TTC549 (cell line): Measurements from ENCODE around the gene TNFRSF4.
"Not testable (repeated sequence)": the region's sequence is repeated elsewhere in the genome, so short reads cannot be mapped to it uniquely, and the experiment has no call there.

ENCODE experiments used
- FAIRE-seq: peaks from 2 replicates; lab custom pipeline; 2012; peaks lifted over from hg19 to GRCh38; lab: Jason Lieb, UNC

The TNFRSF4 gene

GRCh38 chr1:1213345-1214265, at the start of gene TNFRSF4:
TNFRSF4 (minus strand) TSS chr1:1214153; CDS start chr1:1214127, 26 bp downstream.
- FAIRE-seq, result no peak

- no peak for FAIRE-seq
Observed at GRCh38 chr1:1262758-1263157, 48.8 kb upstream of the TNFRSF4 start.

- no peak for FAIRE-seq
Observed at GRCh38 chr1:1262071-1262470, 48.1 kb upstream of the TNFRSF4 start.

GRCh38 chr1:1260843-1261560, 47.0 kb upstream of the TNFRSF4 start:
- FAIRE-seq, result no peak

GRCh38 chr1:1259951-1260600, 46.1 kb upstream of the TNFRSF4 start:
- no peak for FAIRE-seq

GRCh38 chr1:1259540-1259939, 45.6 kb upstream of the TNFRSF4 start:
- FAIRE-seq, result no peak

GRCh38 chr1:1259119-1259488, 45.2 kb upstream of the TNFRSF4 start:
- FAIRE-seq, result no peak

GRCh38 chr1:1256956-1257871, 43.3 kb upstream of the TNFRSF4 start:
- no peak for FAIRE-seq

- FAIRE-seq, result no peak
Observed at GRCh38 chr1:1255611-1256010, 41.7 kb upstream of the TNFRSF4 start.

- no peak for FAIRE-seq
Observed at GRCh38 chr1:1255078-1255477, 41.1 kb upstream of the TNFRSF4 start.

- FAIRE-seq, result no peak
Observed at GRCh38 chr1:1254667-1254998, 40.7 kb upstream of the TNFRSF4 start.

GRCh38 chr1:1253972-1254666, 40.2 kb upstream of the TNFRSF4 start:
- no peak for FAIRE-seq

GRCh38 chr1:1253314-1253713, 39.4 kb upstream of the TNFRSF4 start:
- no peak for FAIRE-seq

- FAIRE-seq, result no peak
Observed at GRCh38 chr1:1250786-1251284, 36.9 kb upstream of the TNFRSF4 start.

- not testable (repeated sequence) for FAIRE-seq
Observed at GRCh38 chr1:1248009-1248913, 34.3 kb upstream of the TNFRSF4 start.

- no peak for FAIRE-seq
Observed at GRCh38 chr1:1247341-1247913, 33.5 kb upstream of the TNFRSF4 start.

- no peak for FAIRE-seq
Observed at GRCh38 chr1:1246577-1247340, 32.8 kb upstream of the TNFRSF4 start, which contains the start of gene C1QTNF12. C1QTNF12 (minus strand) TSS chr1:1246722; CDS start chr1:1246690, 32 bp downstream.

- no peak for FAIRE-seq
Observed at GRCh38 chr1:1245817-1246576, 32.0 kb upstream of the TNFRSF4 start.
